Measurements from ENCODE around the gene CD68.

GRCh38 chr17:7569571-7569970, 9.9 kb upstream of the CD68 start:
- TF ChIP-seq CTCF (IDR thresholded peaks at IDR 0.05): no peak
- TF ChIP-seq POLR2A (IDR thresholded peaks at IDR 0.05): no peak
